GM12873 (cell line): ENCODE measurements around the gene KRT83.

ENCODE experiments used
- CTCF ChIP-seq: IDR thresholded peaks from 2 replicates; pipeline ENCODE4 v1.5.1; 2012; ENCODE audit warnings: low read depth, mild to moderate bottlenecking, moderate library complexity, low read length, control low read depth; ENCODE audit not compliant: insufficient read depth; ENCODE audit errors: missing control alignments

The KRT83 gene

DNA sequence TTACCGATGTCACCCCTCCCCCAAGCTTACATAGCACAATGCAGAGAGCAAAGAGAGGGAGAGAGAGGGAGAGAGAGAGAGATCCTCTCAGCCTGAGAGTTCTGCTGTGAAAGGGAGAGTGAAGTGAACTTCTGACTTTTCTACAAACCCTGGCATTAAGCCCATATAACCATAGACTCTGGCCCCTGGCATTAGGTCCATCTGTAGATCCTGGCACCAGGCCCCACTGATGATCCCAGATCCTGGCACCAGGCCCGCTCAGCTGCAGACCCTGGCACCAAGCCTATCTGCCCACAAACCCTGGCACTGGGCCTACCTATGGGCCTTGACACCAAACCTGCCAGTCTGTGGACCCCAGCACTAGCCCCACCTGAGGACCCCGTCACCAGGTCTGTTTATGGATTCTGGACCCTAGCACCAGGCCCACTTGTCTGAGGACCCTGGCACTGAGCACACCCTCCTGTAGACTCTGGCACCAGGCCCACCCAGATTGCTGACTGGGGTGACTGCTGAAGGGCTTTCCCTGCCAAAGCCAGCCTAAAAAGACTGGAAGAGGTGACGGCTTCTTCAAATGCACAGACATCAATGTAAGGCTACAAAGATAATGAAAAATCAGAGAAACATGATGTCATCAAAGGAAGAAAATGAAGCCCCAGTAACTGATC, 14.5 kb upstream of the KRT83 start:
- no peak for TF ChIP-seq CTCF

GRCh38 chr12:52334185-52334584, 13.0 kb upstream of the KRT83 start:
- no peak for TF ChIP-seq CTCF

DNA sequence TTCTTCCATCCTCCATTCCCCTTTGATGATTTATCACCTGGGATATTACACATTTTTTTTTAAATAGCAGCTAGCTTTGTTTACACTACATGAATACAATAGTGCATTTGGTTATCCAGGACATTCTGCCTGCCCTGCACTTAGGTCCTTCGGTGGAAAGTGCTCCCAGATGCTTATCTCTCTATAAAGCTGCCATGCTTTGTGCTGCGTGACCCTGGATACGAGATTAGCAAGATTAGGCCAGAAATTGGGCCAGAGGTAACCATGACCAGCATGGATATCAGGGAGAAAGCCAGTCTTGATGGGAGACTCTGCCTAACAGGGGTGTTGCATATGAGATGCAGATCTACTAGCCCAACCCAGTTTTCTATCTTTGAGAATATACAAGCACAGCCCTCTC, 12.1 kb upstream of the KRT83 start:
- TF ChIP-seq CTCF: no peak

- no peak for TF ChIP-seq CTCF
These were observed 11.2 kb upstream of the KRT83 start for GRCh38 chr12:52332381-52332780.

GRCh38 chr12:52331833-52332232, 10.6 kb upstream of the KRT83 start:
- no peak for TF ChIP-seq CTCF

- no peak for TF ChIP-seq CTCF
These were observed 9.8 kb upstream of the KRT83 start for GRCh38 chr12:52331039-52331438.

DNA sequence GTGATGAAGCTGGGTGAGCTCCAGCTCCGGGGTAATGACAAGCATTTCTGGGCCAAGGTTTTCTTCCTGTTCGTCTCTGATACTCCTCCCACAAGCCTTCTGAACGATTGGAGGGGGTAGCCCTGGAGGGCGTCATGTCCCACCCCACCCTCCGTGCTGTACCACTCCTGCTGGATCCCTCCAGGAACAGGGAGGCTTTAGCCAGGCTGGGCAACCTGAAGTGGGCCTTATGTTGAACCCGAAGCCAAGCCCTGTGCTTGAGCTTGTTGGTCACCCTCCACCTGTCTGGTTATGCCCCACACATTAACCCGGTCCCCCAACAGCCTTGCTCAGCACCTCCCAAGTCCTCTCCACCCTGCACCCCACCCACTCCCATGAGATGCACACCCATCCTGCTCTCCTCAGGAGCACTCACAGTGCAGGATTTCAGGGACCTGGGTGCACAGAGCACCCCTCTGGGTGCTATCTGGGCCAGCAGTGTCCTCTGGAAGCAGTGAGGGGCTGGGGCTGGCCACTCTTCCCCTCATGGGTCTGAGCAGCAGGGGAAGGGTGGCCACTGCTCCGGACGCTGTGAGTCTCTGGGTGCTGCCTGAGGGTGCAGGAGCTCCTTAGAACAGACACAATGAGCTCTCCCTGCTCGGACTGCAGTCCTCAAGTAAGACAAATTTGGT, 6.8 kb upstream of the KRT83 start:
- no peak for TF ChIP-seq CTCF
